ENCODE results near the gene GFOD1.

DNA sequence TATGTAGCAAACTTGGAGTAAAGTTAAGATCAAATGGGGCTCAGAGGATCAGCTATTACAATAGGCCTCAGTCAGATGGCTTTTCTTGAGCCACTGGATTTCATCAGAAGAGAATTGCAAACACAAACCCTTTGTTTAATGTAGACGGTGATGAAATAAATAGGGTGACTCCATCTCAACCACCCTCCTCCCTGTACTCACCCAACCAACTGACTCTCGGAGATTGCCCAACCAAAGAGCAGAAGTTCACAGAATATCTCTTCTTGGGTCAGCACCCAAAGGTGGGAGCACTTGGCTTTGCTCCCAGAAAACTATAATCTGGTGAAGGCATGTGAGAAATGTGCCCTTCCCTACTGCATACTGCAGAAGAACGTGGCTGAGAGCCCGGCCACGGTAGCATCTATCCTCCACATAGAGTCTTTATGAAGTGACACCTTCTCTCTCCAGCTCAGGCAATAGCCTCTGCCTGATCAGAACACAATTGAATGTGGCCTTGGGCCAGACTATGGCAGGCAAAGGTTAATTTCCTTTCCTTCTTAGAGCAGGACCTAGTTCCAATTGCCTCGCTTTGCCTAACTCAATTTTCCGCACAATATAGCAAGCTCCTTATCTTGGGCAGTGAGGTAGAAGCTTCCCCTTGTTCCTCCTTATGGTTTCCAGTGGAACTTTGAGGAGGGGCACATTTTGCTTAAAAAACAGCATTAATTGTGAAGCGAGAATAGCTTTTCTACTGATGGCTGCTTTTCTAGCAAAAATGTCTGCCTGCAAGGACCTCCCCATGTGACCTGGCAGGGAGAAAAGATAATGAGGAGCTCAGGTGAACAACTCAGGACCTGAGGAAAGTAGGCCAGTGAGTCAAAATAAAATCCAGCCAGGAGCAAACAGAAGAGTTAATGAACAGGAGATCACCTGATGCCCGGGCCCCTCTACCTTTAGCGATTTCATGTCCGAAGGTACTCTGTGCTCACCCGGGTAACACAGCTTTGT lies 79.4 kb downstream of the GFOD1 start:
- no peak for TF ChIP-seq POLR2A (IDR thresholded peaks at IDR 0.05)
- TF ChIP-seq, protein P1, sequence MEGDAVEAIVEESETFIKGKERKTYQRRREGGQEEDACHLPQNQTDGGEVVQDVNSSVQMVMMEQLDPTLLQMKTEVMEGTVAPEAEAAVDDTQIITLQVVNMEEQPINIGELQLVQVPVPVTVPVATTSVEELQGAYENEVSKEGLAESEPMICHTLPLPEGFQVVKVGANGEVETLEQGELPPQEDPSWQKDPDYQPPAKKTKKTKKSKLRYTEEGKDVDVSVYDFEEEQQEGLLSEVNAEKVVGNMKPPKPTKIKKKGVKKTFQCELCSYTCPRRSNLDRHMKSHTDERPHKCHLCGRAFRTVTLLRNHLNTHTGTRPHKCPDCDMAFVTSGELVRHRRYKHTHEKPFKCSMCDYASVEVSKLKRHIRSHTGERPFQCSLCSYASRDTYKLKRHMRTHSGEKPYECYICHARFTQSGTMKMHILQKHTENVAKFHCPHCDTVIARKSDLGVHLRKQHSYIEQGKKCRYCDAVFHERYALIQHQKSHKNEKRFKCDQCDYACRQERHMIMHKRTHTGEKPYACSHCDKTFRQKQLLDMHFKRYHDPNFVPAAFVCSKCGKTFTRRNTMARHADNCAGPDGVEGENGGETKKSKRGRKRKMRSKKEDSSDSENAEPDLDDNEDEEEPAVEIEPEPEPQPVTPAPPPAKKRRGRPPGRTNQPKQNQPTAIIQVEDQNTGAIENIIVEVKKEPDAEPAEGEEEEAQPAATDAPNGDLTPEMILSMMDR (IDR thresholded peaks at IDR 0.05): no peak
